ENCODE results near the gene FBLN5.

DNA sequence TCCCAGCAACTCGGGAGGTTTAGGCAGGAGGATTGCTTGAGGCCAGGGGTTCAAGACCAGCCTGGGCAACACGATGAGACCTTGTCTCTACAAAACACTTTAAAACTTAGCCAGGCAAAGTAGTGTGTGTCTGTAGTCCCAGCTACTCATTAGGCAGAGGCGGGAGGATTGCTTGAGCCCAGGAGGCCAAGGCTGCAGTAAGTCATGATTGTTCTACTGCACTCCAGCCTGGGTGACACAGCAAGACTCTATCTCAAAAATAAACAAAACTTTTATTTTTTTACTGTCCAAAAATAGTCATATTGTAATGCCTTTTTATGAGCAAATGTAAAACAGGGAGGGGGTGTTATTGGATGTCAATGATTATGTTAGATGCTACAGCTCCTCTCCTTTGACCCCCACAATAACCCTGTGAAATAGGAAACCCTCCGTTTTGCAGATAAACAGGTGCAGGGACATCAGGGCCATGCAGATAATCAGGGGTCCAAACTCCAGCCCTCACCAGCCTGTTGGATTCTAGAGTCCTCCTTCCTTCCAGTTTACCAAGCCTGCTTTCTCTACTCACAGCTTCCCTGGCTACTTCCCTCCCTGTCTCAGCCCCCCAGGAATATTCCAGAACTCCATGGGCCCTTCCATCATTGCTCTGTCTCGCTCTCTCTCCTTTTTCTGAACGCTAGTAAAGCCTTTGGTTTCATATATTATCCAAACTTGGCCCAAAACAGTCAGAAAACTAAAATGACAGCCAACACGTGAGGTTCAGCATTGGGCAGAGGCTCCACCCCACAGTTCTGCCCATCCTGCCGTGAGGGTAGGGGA is 5.9 kb upstream of the FBLN5 start:
- TF ChIP-seq FOXK2 (IDR thresholded peaks at IDR 0.05) (no peak), SP1 (IDR thresholded peaks at IDR 0.05) (no peak), HDGF (IDR thresholded peaks at IDR 0.05; ENCODE audit: borderline replicate concordance) (no peak), ARNT (IDR thresholded peaks at IDR 0.05) (no peak), ZNF384 (IDR thresholded peaks at IDR 0.05) (no peak), NFRKB (IDR thresholded peaks at IDR 0.05) (no peak), SUZ12 (IDR thresholded peaks at IDR 0.05) (no peak), FOXA1 (IDR thresholded peaks at IDR 0.05) (no peak), L3MBTL2 (conservative IDR thresholded peaks at IDR 0.05) (no peak), TARDBP (IDR thresholded peaks at IDR 0.05) (no peak), BHLHE40 (IDR thresholded peaks at IDR 0.05; ENCODE audit: borderline replicate concordance) (no peak), ELF4 (IDR thresholded peaks at IDR 0.05) (no peak)
